A549 (cell line): ENCODE data around the gene RASSF4. TPM values are rescaled to one million over a fixed set of nuclear protein-coding genes. Genes with fewer than 3 reads are reported as not detected.

Source experiments
- ATAC-seq, 2 experiments: fragments of 200-7000 bp in 1 of 2; fragments of >200 bp in 1 of 2; cut with Nextera tagmentation in 1 of 2; cut with Tn5 transposase in 1 of 2; 3 replicates each; pipeline versions ENCODE4 v1.8.0 to v1.9.1; 2018 to 2020; ENCODE audit warnings: mild to moderate bottlenecking in 1 of 2, moderate library complexity in 1 of 2
- CTCF ChIA-PET: fragments of 300-600 bp; sonication (Branson Sonifier 250); formaldehyde crosslinking; extraction: SDS; loops from one replicate; lab custom pipeline; 2021; ENCODE audit warnings: antibody characterized with exemption, inconsistent platforms; lab: Yijun Ruan, JAX
- POLR2A ChIA-PET: fragments of 350-600 bp; formaldehyde crosslinking; extraction: SDS; loops from one replicate; lab custom pipeline; 2021; ENCODE audit warnings: antibody characterized with exemption, inconsistent platforms; lab: Yijun Ruan, JAX
- DNase-seq, 2 experiments: peaks; one replicate each; pipeline versions ENCODE4 v3.0.0 to v3.0.0-alpha.2; 2011 to 2016; ENCODE audit warnings: low read depth in 1 of 2, low spot score in 1 of 2
- FAIRE-seq: peaks from 2 replicates; lab custom pipeline; 2011; peaks lifted over from hg19 to GRCh38; lab: Jason Lieb, UNC
- H3K27ac ChIP-seq, 2 experiments: fragments of >200 bp; sonication (Bioruptor Twin); formaldehyde crosslinking; 3 replicates each; pipeline ENCODE4 v1.5.1; 2016 to 2017
- H3K4me1 ChIP-seq: fragments of >200 bp; sonication (Bioruptor Twin); formaldehyde crosslinking; 3 replicates; pipeline ENCODE4 v1.6.1; 2016
- H3K4me2 ChIP-seq: fragments of >200 bp; sonication (Bioruptor Twin); formaldehyde crosslinking; 3 replicates; pipeline ENCODE4 v1.6.1; 2016
- H3K4me3 ChIP-seq: fragments of >200 bp; sonication (Bioruptor Twin); formaldehyde crosslinking; 3 replicates; pipeline ENCODE4 v1.5.1; 2016
- H3K9me3 ChIP-seq: fragments of >200 bp; sonication (Bioruptor Twin); formaldehyde crosslinking; 3 replicates; pipeline ENCODE4 v1.6.1; 2016
- CBX2 ChIP-seq: fragments of 200-600 bp; sonication (generic); IDR thresholded peaks from 2 replicates; pipeline ENCODE4 v1.6.1; 2016; ENCODE audit warnings: low read depth, mild to moderate bottlenecking, borderline replicate concordance
- CBX8 ChIP-seq: fragments of 200-600 bp; sonication (generic); IDR thresholded peaks from 2 replicates; pipeline ENCODE4 v1.6.1; 2016
- EHMT2 ChIP-seq: fragments of 200-600 bp; sonication (generic); IDR thresholded peaks from 2 replicates; pipeline ENCODE4 v1.6.1; 2016; ENCODE audit warnings: antibody characterized with exemption, low read depth, mild to moderate bottlenecking, moderate library complexity
- HMGXB4 ChIP-seq: fragments of 250-450 bp; sonication (Bioruptor Pico); IDR thresholded peaks from 2 replicates; pipeline ENCODE4 v1.5.0; 2021; ENCODE audit warnings: mild to moderate bottlenecking, moderate library complexity, borderline replicate concordance
- KDM5A ChIP-seq: fragments of 200-600 bp; sonication (generic); IDR thresholded peaks from 2 replicates; pipeline ENCODE4 v1.6.1; 2016; ENCODE audit warnings: antibody characterized with exemption, mild to moderate bottlenecking
- MAZ ChIP-seq: fragments of 150-350 bp; IDR thresholded peaks from 2 replicates; pipeline ENCODE4 v1.6.1; 2014; ENCODE audit warnings: antibody characterized with exemption, low read depth, low read length, borderline replicate concordance
- NFE2L2 ChIP-seq: fragments of 150-350 bp; conservative IDR thresholded peaks from 2 replicates; pipeline ENCODE4 v1.6.1; 2014; ENCODE audit warnings: low read length
- NPAS2 ChIP-seq: fragments of 250-450 bp; sonication (Bioruptor Pico); IDR thresholded peaks from 2 replicates; pipeline ENCODE4 v1.8.0; 2022; ENCODE audit warnings: mild to moderate bottlenecking, moderate library complexity, borderline replicate concordance
- POLR2A ChIP-seq: IDR thresholded peaks from 2 replicates; pipeline ENCODE4 v1.6.1; 2012; ENCODE audit warnings: mild to moderate bottlenecking, low read length
- RCOR1 ChIP-seq: fragments of 150-350 bp; IDR thresholded peaks from 2 replicates; pipeline ENCODE4 v1.6.1; 2014; ENCODE audit warnings: antibody characterized with exemption, low read length, low read depth
- RNF2 ChIP-seq: fragments of 200-600 bp; sonication (generic); IDR thresholded peaks from 2 replicates; pipeline ENCODE4 v1.6.1; 2016; ENCODE audit warnings: low read depth, mild to moderate bottlenecking, antibody characterized with exemption, moderate library complexity, borderline replicate concordance
- SREBF2 ChIP-seq: fragments of 450-650 bp; IDR thresholded peaks from 2 replicates; pipeline ENCODE4 v1.6.1; 2014; ENCODE audit warnings: mild to moderate bottlenecking, moderate library complexity
- WGBS: methylation state at CpG from one replicate; pipeline ENCODE4 v1.1.6; 2017; ENCODE audit errors: missing lambda C conversion rate; 5-methylcytosine and 5-hydroxymethylcytosine counted together
- polyA plus RNA-seq, 4 experiments: library from polyadenylated mRNA; depleted of rRNA in 3 of 4; stranded (reverse); fragments of >200 nt; fragmentation: RNase III in 1 of 4; extraction: RNeasy Plus Mini Kit Qiagen cat#74134 plus additional on column Dnase treatment in 1 of 4; gene quantifications; 2 replicates in 3 of 4; 3 replicates in 1 of 4; pipeline ENCODE4 v1.2.3, GENCODE V29; 2011 to 2017
- TF ChIP-seq, protein P1 (sequence below): fragments of >200 bp; sonication (Bioruptor Twin); formaldehyde crosslinking; IDR thresholded peaks from 3 replicates; pipeline ENCODE4 v1.5.1; 2016

The RASSF4 gene
- polyA plus RNA-seq, 2 of the 4 experiments (the other 2 are of a cell fraction): 1.9 to 2.2 TPM

DNA sequence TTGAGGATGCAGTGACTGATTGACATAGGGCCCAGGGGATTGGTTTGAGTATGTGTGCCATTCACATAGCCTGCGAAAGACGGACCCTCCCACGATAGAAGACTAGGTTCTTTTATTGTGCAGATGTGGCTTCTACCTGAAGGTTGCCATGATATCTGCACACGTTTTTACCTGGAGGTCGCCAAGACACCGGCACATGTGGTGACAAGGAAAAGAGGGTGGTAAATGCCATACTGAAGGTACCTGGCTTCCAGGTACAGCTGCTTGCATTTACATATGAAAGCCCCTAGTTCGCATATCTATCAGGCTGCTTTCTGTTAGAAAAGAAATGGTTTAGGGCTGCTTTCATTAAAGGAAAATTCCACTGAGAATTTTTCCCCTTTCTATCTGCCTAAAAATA, 84.7 kb downstream of the RASSF4 start:
- no peaks in the 10 kb centered on the region for H3K9me3 ChIP-seq

More for the DNA sequence above, 84.7 kb downstream of the RASSF4 start:
- ATAC-seq (no peak), DNase-seq (no peak), FAIRE-seq (no peak)
- CTCF ChIA-PET: no interaction called here
- H3K4me1 ChIP-seq: no peaks in the 10 kb centered on the region
- no peak overlapping the region for H3K4me2 ChIP-seq
- H3K27ac ChIP-seq: no peak overlapping the region
- TF ChIP-seq NPAS2 (CRISPR knock-in tag) (no peak), SREBF2 (no peak), HMGXB4 (CRISPR knock-in tag) (no peak), MAZ (no peak), EHMT2 (no peak), CBX8 (no peak), CBX2 (no peak), NFE2L2 (no peak), POLR2A (no peak), RNF2 (no peak), KDM5A (no peak), RCOR1 (no peak)
- TF ChIP-seq, protein P1, sequence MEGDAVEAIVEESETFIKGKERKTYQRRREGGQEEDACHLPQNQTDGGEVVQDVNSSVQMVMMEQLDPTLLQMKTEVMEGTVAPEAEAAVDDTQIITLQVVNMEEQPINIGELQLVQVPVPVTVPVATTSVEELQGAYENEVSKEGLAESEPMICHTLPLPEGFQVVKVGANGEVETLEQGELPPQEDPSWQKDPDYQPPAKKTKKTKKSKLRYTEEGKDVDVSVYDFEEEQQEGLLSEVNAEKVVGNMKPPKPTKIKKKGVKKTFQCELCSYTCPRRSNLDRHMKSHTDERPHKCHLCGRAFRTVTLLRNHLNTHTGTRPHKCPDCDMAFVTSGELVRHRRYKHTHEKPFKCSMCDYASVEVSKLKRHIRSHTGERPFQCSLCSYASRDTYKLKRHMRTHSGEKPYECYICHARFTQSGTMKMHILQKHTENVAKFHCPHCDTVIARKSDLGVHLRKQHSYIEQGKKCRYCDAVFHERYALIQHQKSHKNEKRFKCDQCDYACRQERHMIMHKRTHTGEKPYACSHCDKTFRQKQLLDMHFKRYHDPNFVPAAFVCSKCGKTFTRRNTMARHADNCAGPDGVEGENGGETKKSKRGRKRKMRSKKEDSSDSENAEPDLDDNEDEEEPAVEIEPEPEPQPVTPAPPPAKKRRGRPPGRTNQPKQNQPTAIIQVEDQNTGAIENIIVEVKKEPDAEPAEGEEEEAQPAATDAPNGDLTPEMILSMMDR: no peak
- TF ChIP-seq, all 56 proteins: peak for 0
- POLR2A ChIA-PET: no interaction called here
- H3K4me3 ChIP-seq: no peak overlapping the region
- 39% methylated on average over 7 of the region's 7 CpGs for WGBS

Other genes starting within 250 kb of the RASSF4 start
- not detected in 2 replicates for gene TMEM72, start 48.5 kb upstream of the RASSF4 start, polyA plus RNA-seq (2011; rRNA removed)
- gene TMEM72, start 48.5 kb upstream of the RASSF4 start, polyA plus RNA-seq (2017; fragmentation: RNase III; extraction: RNeasy Plus Mini Kit Qiagen cat#74134 plus additional on column Dnase treatment): not detected in 3 replicates
- 0.89 and 0.92 TPM in 2 replicates for gene DEPP1, start 19.0 kb downstream of the RASSF4 start, polyA plus RNA-seq (2011; rRNA removed)
- gene DEPP1, start 19.0 kb downstream of the RASSF4 start, polyA plus RNA-seq (2017; fragmentation: RNase III; extraction: RNeasy Plus Mini Kit Qiagen cat#74134 plus additional on column Dnase treatment): 0.22 to 0.50 TPM (median 0.46 TPM) in 3 replicates
- 11.0 and 13.0 TPM in 2 replicates for gene ZNF22, start 41.1 kb downstream of the RASSF4 start, polyA plus RNA-seq (2011; rRNA removed)
- 8.5 to 8.7 TPM (median 8.6 TPM) in 3 replicates for gene ZNF22, start 41.1 kb downstream of the RASSF4 start, polyA plus RNA-seq (2017; fragmentation: RNase III; extraction: RNeasy Plus Mini Kit Qiagen cat#74134 plus additional on column Dnase treatment)